ENCODE results near the gene XDH. TPM values are rescaled to one million over a fixed set of nuclear protein-coding genes. Genes with fewer than 3 reads are reported as not detected.

XDH gene
- total and polyA plus RNA-seq, 9 of the 15 experiments (the other 6 are each of a cell fraction or from before 2014, with no cell fraction given), result 0.04 to 0.06 TPM; not detected in 7

DNA sequence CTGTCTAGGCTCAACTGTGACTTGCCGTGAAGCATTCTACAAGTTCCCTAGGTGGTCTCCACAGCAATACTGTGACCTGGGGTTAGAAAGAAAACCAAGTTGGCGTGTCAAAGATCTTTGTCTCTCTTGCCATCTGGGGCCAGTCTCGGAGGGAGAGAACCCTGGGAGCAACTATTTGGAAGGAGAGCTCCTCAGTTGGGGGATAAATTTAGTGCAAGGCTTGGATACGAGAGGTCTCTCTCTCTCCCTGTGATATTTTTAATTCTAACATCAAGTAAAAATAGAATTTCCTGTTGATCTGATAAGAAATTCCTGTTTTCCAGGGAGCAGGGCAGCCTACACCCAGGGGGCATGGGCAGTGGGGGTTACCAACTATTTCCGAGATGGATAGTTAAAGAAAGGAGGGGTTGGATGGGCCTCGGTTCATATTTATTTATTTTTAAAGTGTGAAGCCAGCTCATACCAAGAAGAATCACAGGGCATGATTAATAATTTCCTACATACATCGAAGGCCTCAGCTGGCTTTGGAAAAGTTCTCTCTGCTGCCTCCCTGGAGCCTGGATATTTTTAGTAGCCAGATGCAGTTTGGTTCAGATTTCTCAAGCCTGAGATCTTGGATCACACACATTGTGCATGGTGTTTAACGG is 117.8 kb downstream of the XDH start (continued):
- TF ChIP-seq, protein P1, sequence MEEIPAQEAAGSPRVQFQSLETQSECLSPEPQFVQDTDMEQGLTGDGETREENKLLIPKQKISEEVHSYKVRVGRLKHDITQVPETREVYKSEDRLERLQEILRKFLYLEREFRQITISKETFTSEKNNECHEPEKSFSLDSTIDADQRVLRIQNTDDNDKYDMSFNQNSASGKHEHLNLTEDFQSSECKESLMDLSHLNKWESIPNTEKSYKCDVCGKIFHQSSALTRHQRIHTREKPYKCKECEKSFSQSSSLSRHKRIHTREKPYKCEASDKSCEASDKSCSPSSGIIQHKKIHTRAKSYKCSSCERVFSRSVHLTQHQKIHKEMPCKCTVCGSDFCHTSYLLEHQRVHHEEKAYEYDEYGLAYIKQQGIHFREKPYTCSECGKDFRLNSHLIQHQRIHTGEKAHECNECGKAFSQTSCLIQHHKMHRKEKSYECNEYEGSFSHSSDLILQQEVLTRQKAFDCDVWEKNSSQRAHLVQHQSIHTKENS (CRISPR knock-in tag; IDR thresholded peaks at IDR 0.05), result no peak
- no peak for TF ChIP-seq DIDO1 (tag; IDR thresholded peaks at IDR 0.05; ENCODE audit: low read depth)
- TF ChIP-seq RFX7 (CRISPR knock-in tag; IDR thresholded peaks at IDR 0.05), result no peak
- no peak for TF ChIP-seq ZNF561 (CRISPR knock-in tag; conservative IDR thresholded peaks at IDR 0.05)
- no peak for TF ChIP-seq GATAD2A (IDR thresholded peaks at IDR 0.05)

DNA sequence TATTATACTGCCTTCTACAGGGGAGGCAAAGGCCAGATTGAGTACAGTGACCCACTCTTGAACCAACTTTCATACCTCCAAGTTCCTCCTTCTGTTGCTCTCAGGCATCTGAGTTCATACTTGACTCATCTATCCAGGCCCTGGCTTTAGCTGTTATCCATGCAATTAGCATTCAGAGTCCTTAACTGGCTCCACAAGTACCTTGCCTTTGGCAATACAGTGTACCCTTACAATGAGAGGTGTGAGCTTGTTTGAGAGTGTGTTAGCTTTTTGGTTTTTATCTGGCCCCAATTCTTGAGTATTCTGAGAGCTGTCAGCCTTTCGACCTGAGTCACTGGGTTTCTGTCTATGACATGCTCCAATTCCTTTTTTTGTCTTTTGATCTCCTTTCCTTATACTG is 120.3 kb downstream of the XDH start:
- in situ Hi-C loops (cut with MboI), result no loop called here
- ChIA-PET POLR2A (interaction anchor here (0.7 kb wide), 1 partner anchor 43 kb away, joined by 3 read pairs; no protein-coding TSS in a partner anchor), CTCF (ENCODE audit: low intra/inter-chr PET ratio) (no interaction called here)
- FAIRE-seq (no peak), ATAC-seq (no peak), DNase-seq (ENCODE audit: extremely low read depth in 1 of 4, low spot score in 3 of 4) (no peak)
- 0% methylated on average over 1 of the region's 1 CpG for WGBS (ENCODE audit: insufficient coverage, low coverage, missing lambda C conversion rate)
- Histone ChIP-seq H3K27ac (ENCODE audit: extremely low read depth, low read depth, low read length) (no peak overlapping the region), H3K4me2 (ENCODE audit: insufficient read depth, low read length) (no peak overlapping the region), H3K36me3 (ENCODE audit: control insufficient read depth, insufficient read depth, low read length) (no peaks in the 10 kb centered on the region), H4K20me1 (replicated peaks; ENCODE audit: control insufficient read depth, insufficient read depth, low read length) (no peaks in the 10 kb centered on the region), H3K9me1 (ENCODE audit: control insufficient read depth, insufficient read depth, low read length) (no peaks in the 10 kb centered on the region), H2AFZ (ENCODE audit: low read depth, low read length) (no peak overlapping the region), H3K79me2 (ENCODE audit: control insufficient read depth, insufficient read depth, low read length) (no peaks in the 10 kb centered on the region), H3K4me1 (replicated peaks in 1 of 2; ENCODE audit: control insufficient read depth in 2 of 2, insufficient read depth in 2 of 2, low read length in 2 of 2) (no peaks in the 10 kb centered on the region), H3K9me3 (replicated peaks; ENCODE audit: control insufficient read depth, insufficient read depth, low read depth, low read length) (no peaks in the 10 kb centered on the region), H3K4me3 (no peak overlapping the region), H3K27me3 (ENCODE audit: control insufficient read depth in 2 of 2, insufficient read depth in 2 of 2, low read length in 2 of 2) (peaks cover 0 to 5% of the 10 kb centered on the region in 2 experiments; a peak in 1 of 5 replicates), H3K9ac (ENCODE audit: insufficient read depth in 1 of 2, low read depth in 2 of 2, low read length in 2 of 2) (no peak overlapping the region)
- BruUV-seq (replicated peaks), result no TSS peak
- no peak for TF ChIP-seq FOXA1 (IDR thresholded peaks at IDR 0.05; ENCODE audit: borderline replicate concordance)
- TF ChIP-seq, protein P2, sequence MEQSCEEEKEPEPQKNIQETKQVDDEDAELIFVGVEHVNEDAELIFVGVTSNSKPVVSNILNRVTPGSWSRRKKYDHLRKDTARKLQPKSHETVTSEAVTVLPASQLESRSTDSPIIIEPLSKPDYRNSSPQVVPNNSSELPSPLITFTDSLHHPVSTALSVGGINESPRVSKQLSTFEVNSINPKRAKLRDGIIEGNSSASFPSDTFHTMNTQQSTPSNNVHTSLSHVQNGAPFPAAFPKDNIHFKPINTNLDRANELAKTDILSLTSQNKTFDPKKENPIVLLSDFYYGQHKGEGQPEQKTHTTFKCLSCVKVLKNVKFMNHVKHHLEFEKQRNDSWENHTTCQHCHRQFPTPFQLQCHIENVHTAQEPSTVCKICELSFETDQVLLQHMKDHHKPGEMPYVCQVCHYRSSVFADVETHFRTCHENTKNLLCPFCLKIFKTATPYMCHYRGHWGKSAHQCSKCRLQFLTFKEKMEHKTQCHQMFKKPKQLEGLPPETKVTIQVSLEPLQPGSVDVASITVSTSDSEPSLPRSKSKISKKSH (CRISPR knock-in tag; IDR thresholded peaks at IDR 0.05), result no peak
- intact Hi-C loops (cut with micrococcal nuclease), result no loop called here

Data from K562 (cell line).